Measurements from ENCODE around the gene ARL16. TPM values are rescaled to one million over a fixed set of nuclear protein-coding genes. Genes with fewer than 3 reads are reported as not detected.

ARL16 gene
- total RNA-seq, 6 experiments from 2014 or later: 5.3 to 16.8 (median 11.1) TPM

GRCh38 chr17:81694810-81695209 lies 11.2 kb upstream of the ARL16 start:
- no peak for ATAC-seq
- intact Hi-C loops (cut with DNase I): no loop called here

GRCh38 chr17:81693509-81694210 lies 10.1 kb upstream of the ARL16 start:
- ATAC-seq (no peak), DNase-seq (no peak)
- Histone ChIP-seq H3K27me3 (no peaks in the 10 kb centered on the region), H3K4me1 (no peaks in the 10 kb centered on the region), H3K27ac (no peak overlapping the region), H3K36me3 (peaks cover 0 to 80% (median 14%) of the 10 kb centered on the region in 4 donors), H3K9me3 (no peaks in the 10 kb centered on the region), H3K4me3 (no peak overlapping the region)
- TF ChIP-seq CTCF (IDR thresholded peaks at IDR 0.05) (no peak), POLR2A (IDR thresholded peaks at IDR 0.05) (no peak)
- WGBS (ENCODE audit: insufficient coverage, low coverage, low lambda C conversion rate, missing lambda C conversion rate): no CpG with 5 or more reads among the region's 35 CpGs
- intact Hi-C loops (cut with DNase I): no loop called here

More at GRCh38 chr17:81694810-81695209, 11.2 kb upstream of the ARL16 start:
- no peak for TF ChIP-seq POLR2A (IDR thresholded peaks at IDR 0.05)
- TF ChIP-seq CTCF (IDR thresholded peaks at IDR 0.05): no peak
- no peaks in the 10 kb centered on the region for H3K4me1 ChIP-seq
- no peaks in the 10 kb centered on the region for H3K27me3 ChIP-seq
- no peaks in the 10 kb centered on the region for H3K9me3 ChIP-seq
- H3K36me3 ChIP-seq: peaks cover 0 to 73% (median 14%) of the 10 kb centered on the region in 4 donors
- no peak overlapping the region for H3K27ac ChIP-seq
- no peak for DNase-seq
- H3K4me3 ChIP-seq: no peak overlapping the region
- WGBS (ENCODE audit: insufficient coverage, low coverage, low lambda C conversion rate, missing lambda C conversion rate): 78% methylated on average over 5 of the region's 19 CpGs

GRCh38 chr17:81691608-81692007 lies 8.0 kb upstream of the ARL16 start:
- H3K9me3 ChIP-seq: no peaks in the 10 kb centered on the region
- no peak for DNase-seq
- no peak overlapping the region for H3K4me3 ChIP-seq
- intact Hi-C loops (cut with DNase I): no loop called here
- WGBS (ENCODE audit: insufficient coverage, low coverage, low lambda C conversion rate, missing lambda C conversion rate): 97% methylated on average over 12 of the region's 20 CpGs
- TF ChIP-seq CTCF (IDR thresholded peaks at IDR 0.05) (no peak), POLR2A (IDR thresholded peaks at IDR 0.05) (no peak)
- no peak for ATAC-seq
- H3K27ac ChIP-seq: no peak overlapping the region
- H3K27me3 ChIP-seq: no peaks in the 10 kb centered on the region
- peaks cover 0 to 77% (median 19%) of the 10 kb centered on the region in 4 donors for H3K36me3 ChIP-seq
- no peaks in the 10 kb centered on the region for H3K4me1 ChIP-seq

- no peaks in the 10 kb centered on the region for H3K27me3 ChIP-seq
- H3K36me3 ChIP-seq: peaks cover 0 to 77% (median 20%) of the 10 kb centered on the region in 4 donors
- WGBS (ENCODE audit: insufficient coverage, low coverage, low lambda C conversion rate, missing lambda C conversion rate): 87% methylated on average over 5 of the region's 18 CpGs
- TF ChIP-seq POLR2A (IDR thresholded peaks at IDR 0.05): no peak
- no peak for TF ChIP-seq CTCF (IDR thresholded peaks at IDR 0.05)
- DNase-seq: no peak
- no peaks in the 10 kb centered on the region for H3K9me3 ChIP-seq
- no peak overlapping the region for H3K4me3 ChIP-seq
- intact Hi-C loops (cut with DNase I): no loop called here
- no peaks in the 10 kb centered on the region for H3K4me1 ChIP-seq
- H3K27ac ChIP-seq: no peak overlapping the region
- no peak for ATAC-seq
Measured at GRCh38 chr17:81691196-81691595, 7.6 kb upstream of the ARL16 start.

All from right lobe of liver (tissue), 6 donors.